Measurements from ENCODE around the gene RASGEF1C.

RASGEF1C gene

DNA sequence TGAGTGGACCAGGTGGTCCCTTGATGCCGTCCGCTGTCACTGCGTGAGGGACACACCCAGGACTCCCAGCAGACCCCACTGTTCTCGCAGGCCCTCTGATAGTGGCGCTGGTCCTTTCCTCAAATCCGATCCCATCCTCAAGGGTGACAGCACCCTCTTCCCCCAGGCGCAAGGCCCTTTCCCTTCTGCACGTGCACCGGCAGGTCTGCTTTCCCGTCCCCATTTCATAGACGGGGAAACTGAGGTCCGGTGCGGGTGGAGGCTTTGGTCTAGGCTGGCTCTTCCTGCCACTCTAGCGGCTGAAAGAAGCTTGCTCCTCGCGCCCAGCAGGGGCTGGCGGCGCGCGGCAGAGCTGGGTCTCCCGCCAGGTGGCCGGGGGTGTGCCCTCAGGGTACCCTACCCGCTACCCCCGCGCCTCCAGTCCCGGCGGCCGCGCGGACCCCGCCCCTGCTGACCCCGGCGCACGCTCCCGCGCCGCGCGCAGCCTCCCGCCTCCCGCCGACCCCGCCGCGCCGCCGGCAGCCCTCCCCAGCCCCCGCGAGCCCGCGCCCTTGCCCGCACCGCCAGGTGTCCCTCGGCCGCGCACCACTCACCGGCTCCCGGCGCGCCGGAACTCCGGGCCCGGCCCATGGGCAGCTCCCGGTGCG is 453 bp downstream of the RASGEF1C start:
- peaks cover 4% of the 10 kb centered on the region for H3K4me1 ChIP-seq (ENCODE audit: control insufficient read depth, insufficient read depth, low read length)
- H3K9me3 ChIP-seq (ENCODE audit: control insufficient read depth, low read length): no peaks in the 10 kb centered on the region
- H3K36me3 ChIP-seq (ENCODE audit: control insufficient read depth, insufficient read depth, low read length): no peaks in the 10 kb centered on the region
- H3K4me3 ChIP-seq (ENCODE audit: low read length): no peak overlapping the region
- H3K27me3 ChIP-seq (ENCODE audit: control insufficient read depth, insufficient read depth, low read length): peaks cover 25% of the 10 kb centered on the region
- no peak overlapping the region for H3K9ac ChIP-seq (ENCODE audit: low read length)

DNA sequence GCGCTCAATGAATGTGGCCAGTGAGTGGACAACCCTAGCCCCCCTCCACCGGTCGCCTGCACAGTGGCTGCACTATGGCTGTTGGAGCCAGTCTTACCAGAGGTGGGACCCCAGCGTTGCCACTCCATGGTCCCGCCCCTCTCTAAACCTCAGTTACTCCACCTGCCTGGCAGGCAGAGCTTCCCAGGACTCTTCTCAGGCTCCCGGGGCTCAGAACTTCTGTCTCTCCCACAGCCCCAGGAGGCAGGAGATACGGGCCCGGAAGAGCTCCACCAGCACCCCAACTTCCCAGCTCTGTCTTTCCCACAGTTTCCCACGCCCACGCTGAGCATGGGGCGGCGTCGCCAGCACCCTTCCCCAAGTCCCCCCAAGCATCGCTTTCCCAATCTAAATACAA is 975 bp downstream of the RASGEF1C start:
- Histone ChIP-seq H3K36me3 (ENCODE audit: control insufficient read depth, insufficient read depth, low read length) (no peaks in the 10 kb centered on the region), H3K4me1 (ENCODE audit: control insufficient read depth, insufficient read depth, low read length) (peaks cover 4% of the 10 kb centered on the region), H3K9me3 (ENCODE audit: control insufficient read depth, low read length) (no peaks in the 10 kb centered on the region), H3K4me3 (ENCODE audit: low read length) (no peak overlapping the region), H3K27me3 (ENCODE audit: control insufficient read depth, insufficient read depth, low read length) (peaks cover 25% of the 10 kb centered on the region), H3K9ac (ENCODE audit: low read length) (no peak overlapping the region)

DNA sequence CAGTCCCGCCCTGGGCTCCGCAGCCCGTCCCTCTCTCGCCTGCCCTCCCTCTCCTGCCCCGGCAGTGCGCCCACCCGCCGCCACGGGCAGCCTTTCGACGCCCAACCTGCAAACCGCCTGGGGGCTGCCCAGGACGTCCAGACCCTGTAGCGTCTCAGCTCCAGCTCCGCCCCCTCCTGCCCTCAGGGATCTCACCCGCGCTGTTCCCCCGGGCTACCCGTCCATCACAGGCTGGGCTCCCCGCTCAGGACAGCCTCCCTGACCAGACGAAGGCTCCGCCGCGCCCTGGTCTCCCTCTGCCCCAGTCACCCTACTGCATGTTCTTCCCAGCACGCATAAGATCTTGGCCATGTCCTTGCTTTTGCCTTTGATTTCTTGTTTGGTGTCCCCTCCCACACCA is 1.4 kb downstream of the RASGEF1C start:
- H3K36me3 ChIP-seq (ENCODE audit: control insufficient read depth, insufficient read depth, low read length): no peaks in the 10 kb centered on the region
- H3K4me1 ChIP-seq (ENCODE audit: control insufficient read depth, insufficient read depth, low read length): peaks cover 4% of the 10 kb centered on the region
- H3K9me3 ChIP-seq (ENCODE audit: control insufficient read depth, low read length): no peaks in the 10 kb centered on the region
- peaks cover 25% of the 10 kb centered on the region for H3K27me3 ChIP-seq (ENCODE audit: control insufficient read depth, insufficient read depth, low read length)
- H3K4me3 ChIP-seq (ENCODE audit: low read length): no peak overlapping the region
- H3K9ac ChIP-seq (ENCODE audit: low read length): no peak overlapping the region

DNA sequence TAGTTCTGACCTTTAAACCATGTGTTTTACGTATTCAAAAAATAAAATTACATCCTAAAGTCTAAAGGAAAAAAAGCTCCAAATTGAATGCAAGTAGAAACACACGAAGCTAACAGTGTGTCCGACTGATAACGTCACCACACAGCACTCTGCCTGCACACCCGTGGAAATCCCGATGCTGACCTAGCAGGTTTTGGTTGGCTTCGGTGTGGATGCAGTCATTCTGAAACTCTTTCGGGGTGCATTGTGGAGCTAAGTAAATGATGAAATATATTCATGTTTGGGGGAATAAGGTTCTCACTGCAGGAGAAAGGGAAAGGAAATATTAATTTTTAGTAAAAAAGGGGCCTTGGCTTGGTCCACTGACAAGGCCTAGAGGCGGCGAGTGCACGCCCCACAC is 2.0 kb downstream of the RASGEF1C start:
- Histone ChIP-seq H3K9ac (ENCODE audit: low read length) (no peak overlapping the region), H3K27me3 (ENCODE audit: control insufficient read depth, insufficient read depth, low read length) (peaks cover 25% of the 10 kb centered on the region), H3K9me3 (ENCODE audit: control insufficient read depth, low read length) (no peaks in the 10 kb centered on the region), H3K4me3 (ENCODE audit: low read length) (no peak overlapping the region), H3K36me3 (ENCODE audit: control insufficient read depth, insufficient read depth, low read length) (no peaks in the 10 kb centered on the region), H3K4me1 (ENCODE audit: control insufficient read depth, insufficient read depth, low read length) (peaks cover 4% of the 10 kb centered on the region)

DNA sequence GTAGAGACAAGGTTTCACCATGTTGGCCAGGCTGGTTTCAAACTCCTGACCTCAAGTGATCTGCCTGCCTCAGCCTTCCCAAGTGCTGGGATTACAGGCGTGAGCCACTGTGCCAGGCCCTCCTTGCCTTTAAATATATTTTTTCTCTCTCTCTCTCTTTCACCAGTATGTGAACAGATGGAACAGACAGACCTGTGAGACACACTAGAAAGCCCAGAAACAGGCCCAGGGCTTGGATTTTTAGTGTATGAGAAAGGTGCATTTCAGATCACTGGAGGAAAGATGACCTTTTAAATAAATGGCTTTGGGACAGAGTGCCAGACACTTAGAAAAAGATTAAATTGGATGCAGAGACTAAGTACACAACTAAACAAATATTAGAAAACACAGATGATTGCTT is 3.1 kb downstream of the RASGEF1C start:
- H3K4me3 ChIP-seq (ENCODE audit: low read length): no peak overlapping the region
- H3K27me3 ChIP-seq (ENCODE audit: control insufficient read depth, insufficient read depth, low read length): peaks cover 22% of the 10 kb centered on the region
- H3K4me1 ChIP-seq (ENCODE audit: control insufficient read depth, insufficient read depth, low read length): peaks cover 4% of the 10 kb centered on the region
- H3K9me3 ChIP-seq (ENCODE audit: control insufficient read depth, low read length): no peaks in the 10 kb centered on the region
- no peaks in the 10 kb centered on the region for H3K36me3 ChIP-seq (ENCODE audit: control insufficient read depth, insufficient read depth, low read length)
- H3K9ac ChIP-seq (ENCODE audit: low read length): no peak overlapping the region

DNA sequence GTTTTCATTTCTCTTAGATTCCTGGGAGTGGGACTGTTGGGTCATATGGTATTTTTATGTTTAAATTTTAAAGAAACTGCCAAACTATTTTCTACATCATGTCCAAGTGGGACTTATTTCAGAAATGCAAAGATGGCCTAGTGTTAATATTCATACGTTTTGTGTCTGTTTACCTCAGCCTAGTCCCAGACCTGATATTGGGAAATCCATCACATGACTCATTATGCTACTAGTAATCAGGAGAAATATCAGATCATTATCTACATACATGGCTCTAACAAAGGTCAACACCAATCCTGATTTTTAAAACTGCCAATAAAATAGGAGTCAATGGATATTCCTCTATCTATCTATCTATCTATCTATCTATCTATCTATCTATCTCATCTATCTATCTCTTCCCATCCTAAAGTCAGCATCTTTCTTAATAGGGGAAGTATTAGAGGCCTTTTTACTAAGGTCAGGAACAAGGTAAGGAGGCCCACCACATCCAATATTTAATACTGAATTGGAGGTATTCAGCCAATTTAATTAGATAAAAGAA is 4.7 kb downstream of the RASGEF1C start:
- Histone ChIP-seq H3K4me3 (ENCODE audit: low read length) (no peak overlapping the region), H3K36me3 (ENCODE audit: control insufficient read depth, insufficient read depth, low read length) (no peaks in the 10 kb centered on the region), H3K27me3 (ENCODE audit: control insufficient read depth, insufficient read depth, low read length) (peaks cover 22% of the 10 kb centered on the region), H3K9ac (ENCODE audit: low read length) (no peak overlapping the region), H3K4me1 (ENCODE audit: control insufficient read depth, insufficient read depth, low read length) (peaks cover 4% of the 10 kb centered on the region), H3K9me3 (ENCODE audit: control insufficient read depth, low read length) (no peaks in the 10 kb centered on the region)

DNA sequence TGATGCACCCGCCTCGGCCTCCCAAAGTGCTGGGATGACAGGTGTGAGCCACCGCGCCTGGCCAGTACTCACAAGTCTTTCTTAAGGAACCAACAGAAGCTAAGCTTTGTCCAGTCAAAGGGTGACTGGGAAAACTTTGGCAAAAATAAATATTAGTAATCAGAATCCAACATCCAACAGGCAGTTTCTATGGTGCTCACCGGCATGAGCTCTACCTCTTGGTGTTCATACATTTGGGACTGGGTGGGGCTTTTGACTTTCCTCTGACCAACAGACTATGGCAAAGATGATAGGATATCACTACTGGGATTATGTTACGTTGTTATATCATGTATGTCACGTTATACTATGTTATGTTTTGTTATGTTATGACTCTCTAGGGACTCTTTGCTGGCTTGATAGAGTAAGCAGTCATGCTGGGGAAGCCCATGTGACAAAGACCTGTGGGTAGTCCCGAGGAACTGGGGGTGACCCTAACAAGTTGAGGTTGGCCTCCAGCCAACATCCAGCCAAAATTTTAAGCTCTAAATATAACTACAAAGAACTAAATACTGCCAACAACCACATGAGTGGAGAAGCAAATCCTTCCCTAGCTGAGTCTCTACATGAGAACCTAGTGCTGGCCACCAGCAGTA is 6.0 kb downstream of the RASGEF1C start:
- Histone ChIP-seq H3K36me3 (ENCODE audit: control insufficient read depth, insufficient read depth, low read length) (no peaks in the 10 kb centered on the region), H3K27me3 (ENCODE audit: control insufficient read depth, insufficient read depth, low read length) (peaks cover 16% of the 10 kb centered on the region), H3K4me3 (ENCODE audit: low read length) (no peak overlapping the region), H3K9me3 (ENCODE audit: control insufficient read depth, low read length) (no peaks in the 10 kb centered on the region), H3K9ac (ENCODE audit: low read length) (no peak overlapping the region), H3K4me1 (ENCODE audit: control insufficient read depth, insufficient read depth, low read length) (no peaks in the 10 kb centered on the region)

DNA sequence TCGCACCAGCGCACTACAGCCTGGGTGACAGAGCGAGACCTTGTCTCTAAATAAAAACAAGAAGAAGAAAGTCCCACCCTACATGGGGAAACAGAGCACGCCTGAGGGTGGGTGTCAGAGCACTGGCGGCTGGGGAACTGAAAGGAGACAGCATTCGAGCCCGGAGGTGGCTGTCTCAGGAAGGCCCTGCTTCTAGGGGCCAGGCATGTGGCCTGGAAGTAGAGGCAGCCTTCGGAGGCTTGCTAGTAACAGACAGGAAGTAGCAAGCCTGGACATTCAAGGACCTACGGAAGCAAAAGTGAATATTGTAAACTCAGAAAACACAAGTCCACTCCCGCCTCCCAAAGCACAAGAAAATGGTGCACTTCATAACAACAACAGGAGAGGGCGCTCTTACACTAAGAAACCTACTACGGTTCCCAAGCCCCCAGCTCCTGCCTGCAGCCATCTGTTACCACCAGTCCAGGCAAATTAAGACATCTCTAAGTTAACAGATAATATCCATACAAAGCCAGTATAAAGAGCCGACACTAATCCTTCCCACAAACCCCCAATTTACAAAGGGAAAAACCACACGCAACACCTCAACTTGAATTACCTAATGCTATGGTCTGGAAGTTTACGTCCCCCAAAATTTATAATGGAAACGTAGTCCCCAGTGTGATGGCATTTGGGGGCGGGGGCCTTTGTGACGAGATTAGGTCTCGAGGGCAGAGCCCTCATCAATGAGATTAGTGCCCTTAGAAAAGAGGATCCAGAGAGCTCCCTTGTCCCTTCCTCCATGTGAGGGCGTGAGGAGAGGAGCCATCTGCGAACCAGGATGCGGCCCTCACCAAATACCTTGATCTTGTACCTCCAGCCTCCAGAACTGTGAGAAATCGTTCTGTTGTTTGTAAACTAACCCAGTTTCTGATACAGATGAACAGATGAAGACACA is 7.7 kb downstream of the RASGEF1C start:
- no peaks in the 10 kb centered on the region for H3K9me3 ChIP-seq (ENCODE audit: control insufficient read depth, low read length)
- no peaks in the 10 kb centered on the region for H3K36me3 ChIP-seq (ENCODE audit: control insufficient read depth, insufficient read depth, low read length)
- H3K27me3 ChIP-seq (ENCODE audit: control insufficient read depth, insufficient read depth, low read length): peaks cover 3% of the 10 kb centered on the region
- no peaks in the 10 kb centered on the region for H3K4me1 ChIP-seq (ENCODE audit: control insufficient read depth, insufficient read depth, low read length)
- H3K4me3 ChIP-seq (ENCODE audit: low read length): no peak overlapping the region
- H3K9ac ChIP-seq (ENCODE audit: low read length): no peak overlapping the region

DNA sequence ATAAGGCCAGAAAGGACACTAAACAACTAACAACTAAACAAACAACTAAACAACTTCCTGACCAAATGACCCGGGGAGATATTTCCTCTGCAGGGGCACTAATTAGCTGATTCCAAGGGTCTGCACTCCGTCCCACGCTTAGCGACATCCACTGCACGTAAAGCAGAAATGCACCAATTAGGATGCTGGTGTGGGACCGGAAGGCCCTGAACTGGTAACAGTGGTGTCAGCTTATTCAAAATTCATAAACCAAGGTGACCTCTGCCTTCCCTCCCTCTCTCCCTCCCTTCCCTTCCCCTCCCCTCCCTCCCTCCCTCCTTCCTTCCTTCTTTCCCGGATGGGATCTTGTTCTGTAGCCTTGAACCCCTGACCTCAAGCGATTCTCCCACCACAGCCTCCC is 9.6 kb downstream of the RASGEF1C start:
- no peak overlapping the region for H3K4me3 ChIP-seq (ENCODE audit: low read length)
- H3K27me3 ChIP-seq (ENCODE audit: control insufficient read depth, insufficient read depth, low read length): peaks cover 3% of the 10 kb centered on the region
- H3K9me3 ChIP-seq (ENCODE audit: control insufficient read depth, low read length): no peaks in the 10 kb centered on the region
- H3K36me3 ChIP-seq (ENCODE audit: control insufficient read depth, insufficient read depth, low read length): no peaks in the 10 kb centered on the region
- no peak overlapping the region for H3K9ac ChIP-seq (ENCODE audit: low read length)
- no peaks in the 10 kb centered on the region for H3K4me1 ChIP-seq (ENCODE audit: control insufficient read depth, insufficient read depth, low read length)

DNA sequence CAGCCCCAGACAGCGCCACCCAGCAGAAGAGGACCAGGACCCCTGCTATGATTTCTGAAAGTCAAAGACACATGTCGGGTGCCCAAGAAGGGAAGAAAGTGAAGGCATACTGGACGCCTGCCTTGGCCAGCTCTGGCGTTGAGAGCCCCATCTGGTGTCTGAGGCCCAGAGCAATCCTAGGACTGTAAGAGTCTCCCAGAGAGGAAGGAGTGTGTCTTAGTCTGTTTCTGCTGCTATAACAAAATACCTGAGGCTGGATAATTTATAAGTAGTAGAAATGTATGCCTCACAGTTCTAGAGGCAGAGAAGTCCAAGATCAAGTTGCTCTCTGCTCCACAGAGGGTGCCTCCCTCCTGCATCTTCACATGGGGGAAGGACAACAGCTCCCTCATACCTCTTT is 10.8 kb downstream of the RASGEF1C start:
- Histone ChIP-seq H3K4me3 (ENCODE audit: low read length) (no peak overlapping the region), H3K4me1 (ENCODE audit: control insufficient read depth, insufficient read depth, low read length) (no peaks in the 10 kb centered on the region), H3K9ac (ENCODE audit: low read length) (no peak overlapping the region), H3K9me3 (ENCODE audit: control insufficient read depth, low read length) (no peaks in the 10 kb centered on the region), H3K27me3 (ENCODE audit: control insufficient read depth, insufficient read depth, low read length) (peaks cover 3% of the 10 kb centered on the region), H3K36me3 (ENCODE audit: control insufficient read depth, insufficient read depth, low read length) (no peaks in the 10 kb centered on the region)

DNA sequence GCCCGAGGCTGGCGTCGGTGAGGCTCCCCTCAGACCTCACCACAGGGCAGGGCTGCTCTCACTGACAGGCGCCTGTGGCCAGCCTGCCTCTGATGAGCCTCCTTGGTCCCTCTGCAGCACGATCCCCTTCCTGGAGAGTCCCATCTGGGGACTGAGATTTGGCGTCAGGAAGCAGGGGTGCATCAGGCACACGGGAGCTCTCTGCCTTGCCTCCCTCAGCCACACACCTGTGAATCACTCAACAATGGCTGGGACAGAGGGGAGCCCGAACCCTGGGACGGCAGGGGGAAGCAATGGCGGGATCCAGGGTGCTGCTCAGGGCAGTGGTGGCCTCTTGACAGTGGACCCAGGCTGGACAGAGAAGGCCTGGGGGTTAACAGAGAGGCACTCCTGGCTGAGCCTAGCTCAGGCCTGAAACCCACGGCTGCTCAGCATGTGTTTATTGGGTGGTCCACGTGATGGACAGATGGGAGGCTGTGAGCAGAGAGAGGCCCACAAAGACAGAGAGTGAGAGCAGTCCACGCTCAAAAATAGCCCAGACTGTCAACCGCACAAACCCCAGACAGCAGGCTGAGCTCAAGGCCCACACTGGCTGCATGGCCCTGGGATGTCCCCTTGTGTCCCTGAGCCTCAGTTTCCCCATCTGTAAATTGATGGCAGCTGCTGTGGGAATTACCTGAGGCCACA is 11.9 kb downstream of the RASGEF1C start:
- Histone ChIP-seq H3K36me3 (ENCODE audit: control insufficient read depth, insufficient read depth, low read length) (no peaks in the 10 kb centered on the region), H3K27me3 (ENCODE audit: control insufficient read depth, insufficient read depth, low read length) (peaks cover 3% of the 10 kb centered on the region), H3K9me3 (ENCODE audit: control insufficient read depth, low read length) (no peaks in the 10 kb centered on the region), H3K4me3 (ENCODE audit: low read length) (no peak overlapping the region), H3K4me1 (ENCODE audit: control insufficient read depth, insufficient read depth, low read length) (no peaks in the 10 kb centered on the region), H3K9ac (ENCODE audit: low read length) (no peak overlapping the region)

Data from mucosa of stomach (tissue), 1 donor.